RCC 7860 (cell line): ENCODE results near the gene CCDC121.
"Not testable (repeated sequence)": the region's sequence is repeated elsewhere in the genome, so short reads cannot be mapped to it uniquely, and the experiment has no call there.

Source experiments
- DNase-seq: peaks from one replicate; pipeline ENCODE4 v3.0.0-alpha.2; 2015; ENCODE audit warnings: low spot score
- FAIRE-seq: peaks from 2 replicates; lab custom pipeline; 2012; peaks lifted over from hg19 to GRCh38; lab: Jason Lieb, UNC

CCDC121 gene

DNA sequence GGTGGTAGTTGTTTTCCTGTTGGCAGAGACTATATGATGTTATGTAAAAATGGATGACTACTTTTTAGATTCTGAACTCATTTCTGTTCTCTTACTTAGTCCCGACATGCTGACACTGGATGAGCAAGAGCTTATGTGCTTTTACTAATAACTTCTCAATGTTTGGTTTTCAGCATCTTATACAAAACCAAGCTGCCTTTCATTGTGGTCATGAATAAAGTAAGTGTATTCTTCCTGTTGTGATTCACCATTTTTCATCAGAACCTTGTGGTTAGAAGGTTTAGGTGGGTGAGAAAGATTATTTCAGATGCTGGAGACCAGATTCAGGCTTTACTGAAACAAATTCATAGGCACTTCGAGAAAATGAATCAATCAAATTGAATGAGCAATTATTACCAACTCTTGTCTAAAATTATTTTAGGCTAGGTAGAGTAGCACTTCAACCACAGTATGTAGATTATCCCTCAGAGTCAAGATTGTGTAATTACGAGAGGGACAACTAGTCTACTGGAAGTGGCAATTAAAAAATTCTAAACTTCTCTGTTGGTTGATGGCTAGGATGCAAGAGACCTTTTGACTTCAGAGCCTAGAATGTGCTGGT lies 9.3 kb upstream of the CCDC121 start:
- FAIRE-seq (peak; percentile 92), DNase-seq (peak; percentile 89)

- FAIRE-seq (no peak), DNase-seq (no peak)
Observed at GRCh38 chr2:27636766-27637165, 8.0 kb upstream of the CCDC121 start.

DNA sequence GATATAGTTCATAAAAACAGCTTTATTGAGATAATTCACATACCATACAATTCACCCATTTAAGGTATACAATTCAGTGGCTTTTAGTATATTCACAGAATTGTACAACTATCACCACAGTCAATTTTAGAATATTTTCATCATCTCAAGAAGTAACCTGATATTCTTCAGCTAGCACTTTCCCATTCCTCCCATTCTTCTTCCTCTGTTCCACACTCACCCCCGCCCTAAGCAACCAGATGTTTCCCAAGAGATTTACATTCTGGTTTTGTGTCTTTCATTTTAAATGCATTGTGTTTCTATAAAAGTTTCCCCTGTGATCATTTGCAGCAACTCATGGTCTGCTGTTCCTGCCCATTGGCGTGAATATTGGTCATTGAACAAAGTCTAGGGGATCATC lies 5.5 kb upstream of the CCDC121 start:
- no peak for DNase-seq
- FAIRE-seq = no peak

- not testable (repeated sequence) for FAIRE-seq, DNase-seq
Observed at GRCh38 chr2:27630257-27630656, 1.4 kb upstream of the CCDC121 start.

GRCh38 chr2:27627963-27628766 lies 647 bp downstream of the CCDC121 start:
- DNase-seq (peak; percentile 98), FAIRE-seq (peak; percentile 84)

GRCh38 chr2:27626921-27627320 lies 1.9 kb downstream of the CCDC121 start:
- FAIRE-seq = not testable (repeated sequence)

DNA sequence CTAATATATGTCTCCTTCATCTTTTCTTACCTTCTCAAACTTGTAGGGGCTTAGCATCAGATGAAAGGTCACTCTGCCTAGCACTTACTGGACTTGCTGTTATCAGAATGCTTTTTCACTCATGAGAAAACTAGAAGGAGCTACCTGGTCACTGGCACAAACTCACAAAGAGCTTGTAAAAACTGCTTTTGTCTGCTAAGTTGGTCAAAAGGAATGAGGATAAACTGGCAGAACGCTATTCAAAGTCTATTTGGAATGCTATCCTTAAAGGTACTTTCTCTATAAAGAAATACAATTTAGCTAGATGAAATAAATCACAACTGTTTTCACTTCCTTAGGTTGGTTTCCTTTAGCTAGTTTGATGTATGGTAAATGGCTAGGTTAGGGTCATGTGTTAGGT lies 2.5 kb downstream of the CCDC121 start:
- not testable (repeated sequence) for FAIRE-seq, DNase-seq

More at GRCh38 chr2:27626921-27627320, 1.9 kb downstream of the CCDC121 start:
- DNase-seq = not testable (repeated sequence)

GRCh38 chr2:27624943-27625342 lies 3.9 kb downstream of the CCDC121 start:
- DNase-seq (no peak), FAIRE-seq (no peak)

DNA sequence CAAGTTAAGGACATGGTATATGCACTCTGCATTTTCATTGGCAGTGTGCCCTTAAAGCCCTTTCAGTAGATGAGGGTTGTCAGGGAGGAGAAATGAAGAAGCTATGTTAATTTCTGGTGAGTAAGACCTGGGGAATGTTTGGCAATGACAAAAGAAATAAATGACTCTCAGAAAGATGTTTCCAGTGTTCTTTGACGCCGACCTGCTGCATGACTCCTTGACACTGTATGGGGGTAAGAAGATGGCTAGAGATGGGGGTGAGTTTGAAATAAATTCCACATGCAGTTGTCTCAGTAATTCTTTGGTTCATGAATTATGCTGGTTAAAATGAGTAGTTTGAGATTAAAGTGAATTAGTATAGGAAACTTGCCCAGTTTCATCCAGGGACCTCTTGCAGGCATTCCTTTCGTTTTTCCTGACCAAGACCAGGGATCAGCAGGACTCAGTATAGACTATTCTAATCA lies 5.9 kb downstream of the CCDC121 start:
- peak; percentile 89 for DNase-seq
- FAIRE-seq = peak; percentile 61

DNA sequence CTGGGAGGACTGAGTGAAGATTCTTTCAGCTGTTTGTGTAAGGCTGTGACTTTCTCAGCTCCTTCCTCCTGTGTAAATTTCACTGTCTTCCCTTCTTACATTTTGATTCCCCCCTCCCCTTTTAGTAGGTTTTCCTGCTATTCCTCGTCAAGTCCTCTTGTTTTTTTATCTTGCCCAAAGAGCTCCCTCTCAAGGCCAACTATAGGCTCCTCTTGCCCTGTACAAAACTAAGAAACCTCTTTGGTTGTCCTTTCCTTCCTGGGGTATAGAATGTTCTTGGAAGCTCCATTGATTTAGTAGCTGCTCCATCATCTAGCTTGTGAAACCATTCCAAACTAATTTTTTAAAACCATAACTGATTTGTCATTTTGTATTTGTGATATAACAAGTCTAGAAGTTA lies 7.3 kb downstream of the CCDC121 start:
- FAIRE-seq (no peak), DNase-seq (no peak)

DNA sequence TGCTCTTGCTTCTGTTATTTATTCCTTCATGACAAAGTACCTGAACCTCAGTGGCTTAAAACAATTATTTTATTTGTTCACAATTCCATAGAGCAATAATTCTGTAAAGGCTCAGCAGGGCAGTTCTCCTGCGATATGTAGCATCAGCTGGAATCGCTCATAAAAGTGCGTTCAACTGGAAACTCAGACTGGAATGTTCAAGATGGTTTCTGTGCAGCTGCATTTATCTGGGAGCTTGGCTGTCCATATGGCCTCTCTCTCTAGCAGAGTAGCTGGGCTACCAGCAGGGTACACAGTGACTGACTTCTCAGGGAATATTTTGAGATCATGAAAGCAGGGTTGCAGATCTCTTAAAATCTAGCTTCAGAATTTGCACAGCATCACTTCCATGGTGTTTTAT lies 13.5 kb downstream of the CCDC121 start:
- FAIRE-seq (no peak), DNase-seq (no peak)

DNA sequence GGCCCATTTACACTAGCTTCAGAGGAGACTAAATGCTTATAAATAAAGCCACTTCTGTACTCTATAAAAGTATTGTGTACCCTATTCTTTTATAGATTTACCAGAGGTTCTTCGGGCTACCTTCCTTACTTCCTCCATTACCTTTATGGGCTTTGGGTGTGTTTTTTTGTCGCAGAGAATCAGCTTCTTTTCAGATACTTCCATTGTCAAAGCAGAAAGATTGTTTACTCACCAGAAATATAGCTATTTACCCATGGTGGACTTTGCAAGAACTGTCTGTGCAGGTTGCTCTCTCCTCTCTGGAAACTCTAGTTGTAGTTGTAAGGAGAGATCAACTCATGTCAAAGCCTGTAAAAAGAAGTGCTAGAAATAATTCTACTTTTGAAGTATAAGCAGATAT lies 14.8 kb downstream of the CCDC121 start:
- no peak for FAIRE-seq

GRCh38 chr2:27606611-27607010 lies 22.2 kb downstream of the CCDC121 start:
- no peak for FAIRE-seq
- DNase-seq = no peak

More for the DNA sequence above, 14.8 kb downstream of the CCDC121 start:
- DNase-seq = no peak

GRCh38 chr2:27596627-27597026 lies 32.2 kb downstream of the CCDC121 start:
- FAIRE-seq (no peak), DNase-seq (no peak)

DNA sequence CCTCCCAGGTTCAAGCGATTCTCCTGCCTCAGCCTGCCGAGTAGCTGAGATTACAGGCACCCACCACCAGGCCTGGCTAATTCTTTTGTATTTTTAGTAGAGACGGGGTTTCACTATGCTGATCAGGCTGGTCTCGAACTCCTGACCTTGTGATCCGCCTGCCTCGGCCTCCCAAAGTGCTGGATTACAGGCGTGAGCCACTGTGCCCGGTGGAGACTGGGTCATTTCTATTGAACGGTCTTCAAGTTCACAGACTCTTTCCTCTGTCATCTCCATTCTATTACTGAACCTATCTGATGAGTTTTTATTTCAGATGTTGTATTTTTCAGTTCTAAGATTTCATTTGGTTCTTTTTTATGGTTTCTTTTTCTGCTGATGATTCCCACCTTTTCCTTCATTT lies 33.4 kb downstream of the CCDC121 start:
- not testable (repeated sequence) for DNase-seq, FAIRE-seq

- DNase-seq = not testable (repeated sequence)
Observed at GRCh38 chr2:27594020-27594703, 34.6 kb downstream of the CCDC121 start.

GRCh38 chr2:27593240-27593639 lies 35.6 kb downstream of the CCDC121 start:
- FAIRE-seq = no peak
- DNase-seq = no peak

More at GRCh38 chr2:27594020-27594703, 34.6 kb downstream of the CCDC121 start:
- FAIRE-seq = not testable (repeated sequence)

- FAIRE-seq (no peak), DNase-seq (no peak)
Observed at GRCh38 chr2:27591745-27592144, 37.1 kb downstream of the CCDC121 start.

GRCh38 chr2:27588308-27588707 lies 40.5 kb downstream of the CCDC121 start:
- FAIRE-seq = no peak
- DNase-seq = no peak

- no peak for FAIRE-seq
- DNase-seq = no peak
Observed at GRCh38 chr2:27587025-27587424, 41.8 kb downstream of the CCDC121 start.

DNA sequence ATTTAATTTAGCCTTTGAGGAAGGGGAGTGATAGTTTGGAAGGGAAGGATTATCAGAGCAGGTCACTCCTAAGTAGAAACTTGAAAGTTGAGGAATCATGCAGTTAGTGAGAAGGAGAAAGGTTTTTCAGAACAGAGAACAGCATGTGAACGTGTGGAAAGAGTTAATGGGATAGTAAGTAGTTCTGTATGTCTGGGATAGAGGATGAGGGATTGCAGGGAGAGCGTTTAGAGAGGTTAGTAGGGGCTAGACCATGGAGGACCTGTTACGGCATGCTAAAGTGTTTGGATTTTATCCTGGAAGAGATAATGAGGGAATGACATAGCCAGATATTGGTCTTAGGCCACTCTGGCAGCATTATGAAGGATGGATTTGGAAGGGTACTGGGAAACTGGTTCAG lies 44.2 kb downstream of the CCDC121 start:
- DNase-seq (no peak), FAIRE-seq (no peak)
